ENCODE results near the gene NFX1.

NFX1 gene

DNA sequence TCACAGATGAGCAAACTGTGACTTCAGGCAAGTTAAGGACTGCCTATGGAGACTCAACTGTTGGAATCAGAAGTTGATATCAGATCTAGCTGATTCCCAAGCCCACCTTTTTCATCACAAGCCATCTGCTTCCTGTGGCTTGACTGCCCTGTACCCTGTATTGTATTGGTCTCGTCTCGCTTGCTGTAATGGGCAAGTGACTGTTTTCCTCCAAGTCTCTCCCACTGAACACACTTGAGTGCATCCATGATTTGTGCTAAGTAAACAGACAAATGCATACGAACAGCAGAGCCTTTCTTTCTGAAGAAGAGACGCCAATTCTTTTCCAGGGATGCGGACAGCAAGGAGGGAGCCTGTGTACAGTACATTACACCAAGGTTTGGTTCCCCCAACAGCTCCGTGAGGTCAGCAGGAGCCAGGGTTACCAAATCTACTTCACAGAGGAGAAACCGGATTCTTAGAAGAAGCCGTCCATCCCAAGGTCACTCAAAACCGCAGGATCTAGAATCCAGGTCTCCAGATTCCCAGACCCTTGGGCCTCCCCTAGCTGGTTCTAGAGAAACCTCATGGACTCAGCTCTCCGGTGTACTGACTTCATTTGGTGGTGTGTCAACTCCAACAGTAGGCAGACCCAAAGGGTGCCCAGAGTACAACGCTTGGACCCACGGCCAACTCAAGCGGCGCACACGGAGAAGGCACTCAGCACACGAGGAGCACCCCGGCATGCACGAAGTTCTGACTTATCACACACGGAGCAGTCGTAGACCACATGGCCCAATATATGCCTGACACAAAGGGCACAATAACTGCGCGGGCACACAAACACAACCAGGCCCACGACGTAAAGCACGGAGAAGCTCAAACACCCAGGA, 26.9 kb upstream of the NFX1 start:
- H3K4me3 ChIP-seq (ENCODE audit: low read depth in 1 of 2, low read length in 1 of 2), result peak overlapping the region; percentile 82 to 87
- H3K9me3 ChIP-seq, result no peaks in the 10 kb centered on the region
- peaks cover 23 to 27% of the 10 kb centered on the region in 2 experiments for H3K4me1 ChIP-seq (ENCODE audit: control insufficient read depth in 1 of 2, insufficient read depth in 1 of 2, low read depth in 1 of 2, low read length in 1 of 2)
- H3K27ac ChIP-seq, result peak overlapping the region; percentile 97
- H3K27me3 ChIP-seq, result no peaks in the 10 kb centered on the region
- H3K36me3 ChIP-seq, result peaks cover 61% of the 10 kb centered on the region
- no peak for TF ChIP-seq CTCF (IDR thresholded peaks at IDR 0.05)

GRCh38 chr9:33264003-33264472, 26.3 kb upstream of the NFX1 start:
- peaks cover 23 to 27% of the 10 kb centered on the region in 2 experiments for H3K4me1 ChIP-seq (ENCODE audit: control insufficient read depth in 1 of 2, insufficient read depth in 1 of 2, low read depth in 1 of 2, low read length in 1 of 2)
- H3K27me3 ChIP-seq, result no peaks in the 10 kb centered on the region
- H3K9me3 ChIP-seq, result no peaks in the 10 kb centered on the region
- peaks cover 61% of the 10 kb centered on the region for H3K36me3 ChIP-seq
- peak overlapping the region; percentile 82 to 87 for H3K4me3 ChIP-seq (ENCODE audit: low read depth in 1 of 2, low read length in 1 of 2)
- TF ChIP-seq CTCF (IDR thresholded peaks at IDR 0.05), result no peak
- peak overlapping the region; percentile 97 for H3K27ac ChIP-seq

DNA sequence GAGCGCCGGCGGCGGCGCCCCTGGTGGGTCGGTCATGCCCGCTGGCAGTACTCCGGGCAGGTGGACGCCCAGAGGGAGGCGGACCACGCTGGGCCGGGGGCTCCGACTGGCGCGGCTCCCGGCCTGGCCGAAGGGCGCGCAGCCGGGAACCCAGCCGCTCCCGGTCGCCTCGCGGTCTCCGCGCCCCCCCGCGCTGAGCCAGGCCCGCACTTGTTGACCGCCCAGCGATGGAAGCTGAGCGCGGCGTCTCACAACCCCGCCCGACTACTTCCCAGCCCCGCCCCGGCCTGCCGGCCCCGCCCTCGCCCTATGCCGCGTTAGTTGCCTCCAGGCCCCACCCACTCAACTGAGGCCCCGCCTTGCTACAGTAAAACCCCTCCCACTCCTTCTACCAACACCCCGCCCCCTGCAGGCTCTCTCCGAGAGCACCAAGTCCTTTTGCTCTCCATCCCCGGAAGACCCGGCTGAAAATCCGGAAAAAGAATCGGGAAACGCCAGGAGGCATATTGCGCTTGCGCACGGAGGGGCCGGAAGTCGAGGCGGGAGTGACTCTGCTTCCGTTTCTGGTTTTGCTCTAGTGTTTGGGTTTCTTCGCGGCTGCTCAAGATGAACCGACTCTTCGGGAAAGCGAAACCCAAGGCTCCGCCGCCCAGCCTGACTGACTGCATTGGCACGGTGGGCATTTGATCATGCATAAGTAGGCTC, 25.7 kb upstream of the NFX1 start, which contains the start of the genes BAG1 and CHMP5:
Gene BAG1 (minus strand): TSS at position 236 of the 705 bp plus-strand sequence.
Gene CHMP5 (plus strand): TSS at position 577 of the 705 bp plus-strand sequence. CDS start 30 bp downstream, at position 607.
- Histone ChIP-seq H3K4me1 (ENCODE audit: control insufficient read depth in 1 of 2, insufficient read depth in 1 of 2, low read depth in 1 of 2, low read length in 1 of 2) (peaks cover 23 to 27% of the 10 kb centered on the region in 2 experiments), H3K36me3 (peaks cover 61% of the 10 kb centered on the region), H3K4me3 (ENCODE audit: low read depth in 1 of 2, low read length in 1 of 2) (peak within 1 kb of the TSS; percentile 82 to 87), H3K27ac (peak within 1 kb of the TSS; percentile 97), H3K9me3 (no peaks in the 10 kb centered on the region), H3K27me3 (no peaks in the 10 kb centered on the region)
- TF ChIP-seq CTCF (IDR thresholded peaks at IDR 0.05), result peak; percentile 69

DNA sequence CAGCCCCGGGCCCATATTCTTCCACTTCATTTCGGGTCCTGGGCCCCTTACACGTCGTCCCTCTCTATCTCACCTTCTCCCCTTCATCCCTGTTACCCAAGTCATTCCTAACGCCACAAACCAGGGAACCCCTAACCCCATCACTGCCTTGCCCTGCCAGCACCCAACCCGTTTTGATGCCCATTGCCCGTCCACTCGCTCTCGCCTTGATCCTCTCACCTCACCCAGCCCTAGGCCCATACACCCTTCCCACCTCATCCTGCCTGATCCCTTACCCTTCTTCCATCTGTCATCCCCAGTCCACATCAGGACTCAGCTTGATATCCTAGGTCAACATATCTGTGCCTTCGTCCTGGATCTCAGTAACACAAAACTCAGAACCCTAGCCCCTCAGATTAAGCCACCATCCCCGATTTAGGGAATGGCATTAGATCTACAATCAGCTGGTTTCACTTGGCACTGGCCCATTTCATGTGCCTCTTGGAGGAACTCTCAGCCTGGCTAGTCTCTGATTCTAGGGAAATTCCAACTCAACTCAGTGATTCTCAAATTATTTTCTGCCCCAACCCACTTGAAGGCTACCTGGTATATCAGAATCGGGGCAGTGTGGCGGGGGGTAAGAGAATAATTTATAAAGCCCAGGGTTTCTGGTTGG, 25.0 kb upstream of the NFX1 start:
- no peaks in the 10 kb centered on the region for H3K27me3 ChIP-seq
- H3K4me1 ChIP-seq (ENCODE audit: control insufficient read depth in 1 of 2, insufficient read depth in 1 of 2, low read depth in 1 of 2, low read length in 1 of 2), result peaks cover 23 to 27% of the 10 kb centered on the region in 2 experiments
- H3K27ac ChIP-seq, result peak overlapping the region; percentile 97
- TF ChIP-seq CTCF (IDR thresholded peaks at IDR 0.05), result no peak
- peaks cover 61% of the 10 kb centered on the region for H3K36me3 ChIP-seq
- no peaks in the 10 kb centered on the region for H3K9me3 ChIP-seq
- peak overlapping the region; percentile 82 to 87 for H3K4me3 ChIP-seq (ENCODE audit: low read depth in 1 of 2, low read length in 1 of 2)

DNA sequence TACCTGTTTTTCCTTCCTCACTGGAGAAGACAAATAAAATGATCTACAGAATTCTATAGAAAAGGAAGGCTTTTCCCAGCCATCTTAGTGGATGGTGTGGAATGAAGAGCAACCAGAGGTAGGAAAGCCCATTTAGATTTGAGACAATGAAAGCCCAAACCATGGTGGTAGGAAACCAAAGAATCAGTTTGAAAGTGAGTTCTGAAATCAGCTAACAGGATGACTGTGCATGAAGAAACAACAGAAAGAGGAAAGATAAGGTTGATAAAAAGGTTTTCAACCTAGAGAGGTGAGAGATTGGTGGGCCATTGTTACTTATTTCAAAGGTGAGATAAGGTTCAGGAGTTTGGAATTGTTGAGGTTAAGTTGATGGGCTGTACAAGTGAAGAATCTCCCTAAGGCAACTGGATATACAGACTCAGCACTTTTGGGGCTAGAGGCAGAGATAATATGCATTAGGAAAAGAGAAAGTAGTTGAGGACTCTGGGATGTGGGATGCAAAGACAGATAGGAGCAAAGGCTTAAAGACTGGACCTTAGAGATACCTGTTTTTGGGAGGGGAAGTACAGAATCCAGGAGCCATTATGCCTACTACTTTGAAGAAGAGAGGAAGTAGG, 23.1 kb upstream of the NFX1 start:
- no peak for TF ChIP-seq CTCF (IDR thresholded peaks at IDR 0.05)
- Histone ChIP-seq H3K27ac (peak overlapping the region; percentile 38), H3K4me1 (ENCODE audit: control insufficient read depth in 1 of 2, insufficient read depth in 1 of 2, low read depth in 1 of 2, low read length in 1 of 2) (peaks cover 23 to 27% of the 10 kb centered on the region in 2 experiments), H3K9me3 (no peaks in the 10 kb centered on the region), H3K4me3 (ENCODE audit: low read depth in 1 of 2, low read length in 1 of 2) (no peak overlapping the region), H3K27me3 (no peaks in the 10 kb centered on the region), H3K36me3 (peaks cover 61% of the 10 kb centered on the region)
